ENCODE measurements around the gene DESI2. TPM values are rescaled to one million over a fixed set of nuclear protein-coding genes. Genes with fewer than 3 reads are reported as not detected.
"Not testable (repeated sequence)": the region's sequence is repeated elsewhere in the genome, so short reads cannot be mapped to it uniquely, and the experiment has no call there.

The DESI2 gene
- total RNA-seq, 1 donor from 2014 or later = 43.7 TPM

DNA sequence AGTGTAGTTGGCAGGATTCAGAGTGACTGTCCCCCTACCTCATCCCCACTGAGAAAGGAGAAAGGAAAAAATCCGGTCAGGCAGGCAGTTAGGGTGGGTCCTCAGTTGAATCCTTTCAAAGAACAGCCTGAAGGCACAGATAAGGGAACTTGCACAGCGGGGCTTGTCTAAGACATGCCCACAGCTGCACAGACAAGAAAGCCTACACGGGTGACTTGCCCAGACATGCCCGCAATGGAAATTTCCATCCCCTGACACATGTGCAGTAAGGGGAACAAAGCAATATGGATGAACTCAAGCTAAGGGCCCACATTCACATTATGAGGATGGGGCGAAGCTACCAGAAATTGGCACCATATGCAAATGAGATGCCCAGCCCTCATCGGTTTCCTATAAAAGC, 82.5 kb downstream of the DESI2 start:
- no peak overlapping the region for H3K4me3 ChIP-seq
- no peaks in the 10 kb centered on the region for H3K36me3 ChIP-seq
- H3K4me1 ChIP-seq = peaks cover 5% of the 10 kb centered on the region
- DNase-seq = no peak
- no peaks in the 10 kb centered on the region for H3K27me3 ChIP-seq (ENCODE audit: low read depth)
- TF ChIP-seq, protein P1, sequence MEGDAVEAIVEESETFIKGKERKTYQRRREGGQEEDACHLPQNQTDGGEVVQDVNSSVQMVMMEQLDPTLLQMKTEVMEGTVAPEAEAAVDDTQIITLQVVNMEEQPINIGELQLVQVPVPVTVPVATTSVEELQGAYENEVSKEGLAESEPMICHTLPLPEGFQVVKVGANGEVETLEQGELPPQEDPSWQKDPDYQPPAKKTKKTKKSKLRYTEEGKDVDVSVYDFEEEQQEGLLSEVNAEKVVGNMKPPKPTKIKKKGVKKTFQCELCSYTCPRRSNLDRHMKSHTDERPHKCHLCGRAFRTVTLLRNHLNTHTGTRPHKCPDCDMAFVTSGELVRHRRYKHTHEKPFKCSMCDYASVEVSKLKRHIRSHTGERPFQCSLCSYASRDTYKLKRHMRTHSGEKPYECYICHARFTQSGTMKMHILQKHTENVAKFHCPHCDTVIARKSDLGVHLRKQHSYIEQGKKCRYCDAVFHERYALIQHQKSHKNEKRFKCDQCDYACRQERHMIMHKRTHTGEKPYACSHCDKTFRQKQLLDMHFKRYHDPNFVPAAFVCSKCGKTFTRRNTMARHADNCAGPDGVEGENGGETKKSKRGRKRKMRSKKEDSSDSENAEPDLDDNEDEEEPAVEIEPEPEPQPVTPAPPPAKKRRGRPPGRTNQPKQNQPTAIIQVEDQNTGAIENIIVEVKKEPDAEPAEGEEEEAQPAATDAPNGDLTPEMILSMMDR (IDR thresholded peaks at IDR 0.05) = no peak
- intact Hi-C loops (cut with DNase I) = no loop called here
- no peak for ATAC-seq
- H3K9me3 ChIP-seq = no peaks in the 10 kb centered on the region
- no peak overlapping the region for H3K27ac ChIP-seq

DNA sequence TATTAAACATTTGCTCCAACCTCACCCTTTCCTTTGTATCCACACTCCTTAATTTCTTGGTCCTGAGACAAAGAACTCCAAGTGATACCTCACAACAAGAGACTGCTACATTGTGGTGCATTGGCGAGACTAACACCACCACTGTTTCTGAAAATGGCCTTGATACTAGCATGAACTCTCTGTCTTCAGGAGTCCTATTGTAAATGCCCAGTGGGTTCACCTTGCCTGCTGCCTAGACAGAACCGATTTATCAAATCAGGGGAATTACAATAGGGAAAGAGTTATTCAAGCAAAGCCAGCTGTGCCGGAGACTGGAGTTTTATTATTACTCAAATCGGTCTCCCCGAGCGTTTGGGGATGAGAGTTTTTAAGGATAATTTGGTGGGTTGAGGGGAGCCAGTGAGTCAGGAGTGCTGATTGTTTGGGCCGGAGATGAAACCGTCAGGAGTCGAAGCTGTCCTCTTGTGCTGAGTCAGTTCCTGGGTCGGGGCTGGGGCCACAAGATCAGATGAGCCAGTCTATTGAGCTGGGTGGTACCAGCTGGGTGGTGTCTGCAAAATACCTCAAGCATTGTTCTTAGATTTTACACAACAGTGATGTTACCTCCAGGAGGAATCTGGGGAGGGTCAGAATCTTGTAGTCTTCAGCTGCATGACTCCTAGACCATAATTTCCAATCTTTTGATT, 83.1 kb downstream of the DESI2 start:
- Histone ChIP-seq H3K36me3 (no peaks in the 10 kb centered on the region), H3K4me3 (no peak overlapping the region), H3K27ac (no peak overlapping the region), H3K9me3 (no peaks in the 10 kb centered on the region), H3K4me1 (peaks cover 2% of the 10 kb centered on the region), H3K27me3 (ENCODE audit: low read depth) (no peaks in the 10 kb centered on the region)
- intact Hi-C loops (cut with DNase I) = no loop called here
- ATAC-seq (no peak), DNase-seq (no peak)
- TF ChIP-seq, protein P1 (IDR thresholded peaks at IDR 0.05) = no peak

DNA sequence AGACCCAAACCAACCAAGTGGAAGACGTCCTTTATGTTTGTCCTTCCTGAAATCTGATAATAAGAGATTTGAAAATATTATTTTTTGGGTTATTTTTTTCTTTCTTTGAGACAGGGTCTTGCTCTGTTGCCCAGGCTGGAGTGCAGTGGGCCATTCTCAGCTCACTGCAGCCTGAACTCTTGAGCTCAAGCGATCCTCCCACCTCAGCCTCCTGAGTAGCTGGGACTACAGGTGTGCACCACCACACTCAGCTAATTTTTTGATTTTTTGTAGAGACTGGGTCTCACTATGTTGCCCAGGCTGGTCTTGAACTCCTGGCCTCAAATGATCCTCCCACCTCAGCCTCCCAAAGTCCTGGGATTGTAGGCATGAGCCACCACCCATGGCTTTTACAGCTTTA, 86.2 kb downstream of the DESI2 start:
- not testable (repeated sequence) for DNase-seq

DNA sequence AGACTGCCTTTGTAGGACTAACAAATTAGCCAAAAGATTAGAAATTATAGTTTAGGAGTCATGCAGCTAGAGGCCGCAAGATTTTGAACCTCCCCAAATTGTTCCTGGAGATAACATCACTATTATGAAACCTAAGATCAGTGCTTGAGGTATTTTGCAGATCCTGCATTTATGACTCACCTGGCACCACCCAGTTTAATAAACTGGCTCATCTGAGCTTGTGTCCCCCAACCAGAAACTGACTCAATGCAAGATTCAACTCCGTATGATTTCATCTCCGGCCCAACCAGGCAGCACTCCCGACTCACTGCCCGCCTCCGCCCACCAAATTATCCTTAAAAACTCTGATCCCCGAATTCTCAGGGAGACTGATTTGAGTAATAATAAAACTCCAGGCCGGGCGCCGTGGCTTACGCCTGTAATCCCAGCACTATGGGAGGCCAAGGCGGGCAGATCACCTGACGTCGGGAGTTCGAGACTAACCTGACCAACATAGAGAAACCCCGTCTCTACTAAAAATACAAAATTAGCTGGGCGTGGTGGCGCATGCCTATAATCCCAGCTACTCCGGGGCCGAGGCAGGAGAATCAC, 87.2 kb downstream of the DESI2 start:
- ATAC-seq; intact Hi-C loops (cut with DNase I); H3K27ac ChIP-seq: not testable (repeated sequence)

More for the DNA sequence above, 86.2 kb downstream of the DESI2 start:
- H3K36me3 ChIP-seq; H3K9me3 ChIP-seq; ATAC-seq; H3K27ac ChIP-seq; H3K27me3 ChIP-seq (ENCODE audit: low read depth); H3K4me1 ChIP-seq; intact Hi-C loops (cut with DNase I); H3K4me3 ChIP-seq: not testable (repeated sequence)

DNA sequence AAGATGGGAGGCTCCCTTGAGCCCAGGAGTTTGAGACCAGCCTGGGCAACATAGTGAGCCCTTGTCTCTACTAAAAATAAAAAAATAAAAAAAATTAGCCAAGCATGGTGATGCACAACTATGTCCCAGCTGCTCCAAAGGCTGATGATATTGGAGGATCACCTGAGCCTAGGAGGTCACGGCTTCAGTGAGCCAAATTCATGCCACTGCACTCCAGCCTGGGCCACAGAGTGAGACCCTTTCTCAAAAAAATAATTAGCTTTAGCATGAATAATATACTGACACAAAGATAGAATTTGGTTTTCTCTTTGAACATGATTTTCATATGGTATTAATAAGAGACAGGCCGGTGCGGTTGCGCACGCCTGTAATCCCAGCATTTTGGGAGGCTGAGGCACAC, 88.8 kb downstream of the DESI2 start:
- H3K27ac ChIP-seq = no peak overlapping the region
- no peak overlapping the region for H3K4me3 ChIP-seq
- no peaks in the 10 kb centered on the region for H3K4me1 ChIP-seq
- TF ChIP-seq, protein P1 (IDR thresholded peaks at IDR 0.05) = no peak
- DNase-seq = no peak
- intact Hi-C loops (cut with DNase I) = no loop called here
- ATAC-seq = no peak
- H3K27me3 ChIP-seq (ENCODE audit: low read depth) = no peaks in the 10 kb centered on the region
- no peaks in the 10 kb centered on the region for H3K36me3 ChIP-seq
- H3K9me3 ChIP-seq = no peaks in the 10 kb centered on the region

More for the DNA sequence above, 87.2 kb downstream of the DESI2 start:
- H3K4me3 ChIP-seq; H3K36me3 ChIP-seq; DNase-seq; H3K4me1 ChIP-seq; H3K9me3 ChIP-seq; H3K27me3 ChIP-seq (ENCODE audit: low read depth): not testable (repeated sequence)

DNA sequence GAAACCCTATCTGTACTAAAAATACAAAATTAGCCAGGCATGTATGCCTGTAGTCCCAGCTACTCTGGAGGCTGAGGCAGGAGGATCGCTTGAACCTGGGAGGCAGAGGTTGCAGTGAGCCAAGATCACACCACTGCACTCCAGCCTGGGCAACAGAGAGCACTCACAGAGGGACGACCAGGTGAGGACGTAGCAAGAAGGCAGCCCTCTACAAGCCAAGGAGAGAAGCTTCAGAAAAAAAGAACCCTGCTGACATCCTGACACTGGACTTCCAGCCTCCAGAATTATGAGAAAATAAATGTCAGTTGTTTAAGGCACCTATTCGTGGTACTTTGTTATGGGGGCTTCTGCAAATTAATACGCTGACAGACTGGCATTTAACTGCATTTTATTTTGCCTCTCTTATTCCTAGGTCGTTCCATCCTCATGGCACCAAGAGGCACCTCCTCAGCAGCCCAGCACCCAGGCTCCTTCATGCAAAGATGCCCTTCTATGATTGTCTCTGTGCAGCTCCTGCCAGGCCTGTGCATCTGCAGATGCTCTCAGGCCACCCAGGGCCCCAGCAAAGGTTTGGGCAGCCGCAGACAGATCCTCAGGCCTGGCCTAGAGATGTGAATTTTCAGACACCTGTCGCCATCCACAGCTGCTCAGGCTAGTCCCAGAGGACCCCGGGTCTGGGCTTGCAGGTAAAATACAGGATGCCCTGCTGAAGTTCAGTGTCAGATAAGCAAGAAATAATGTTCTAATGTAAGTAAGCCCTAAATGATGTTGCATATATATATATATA, 96.5 kb downstream of the DESI2 start:
- DNase-seq (no peak), ATAC-seq (no peak)
- Histone ChIP-seq H3K4me3 (no peak overlapping the region), H3K36me3 (no peaks in the 10 kb centered on the region), H3K27ac (no peak overlapping the region), H3K9me3 (no peaks in the 10 kb centered on the region), H3K4me1 (no peaks in the 10 kb centered on the region), H3K27me3 (ENCODE audit: low read depth) (no peaks in the 10 kb centered on the region)
- TF ChIP-seq, protein P1 (IDR thresholded peaks at IDR 0.05) = no peak
- intact Hi-C loops (cut with DNase I) = no loop called here

Measured in lower lobe of right lung (tissue), 2 donors.